IPS-20b (cell line): ENCODE results near the gene CCDC83.

Experiments used
- H3K27ac ChIP-seq: one replicate; pipeline ENCODE4 v1.5.1; 2013; ENCODE audit warnings: low read length
- H3K27me3 ChIP-seq: 2 replicates; pipeline ENCODE4 v1.6.1; 2013; ENCODE audit warnings: mild to moderate bottlenecking, low read length, inconsistent platforms; ENCODE audit not compliant: insufficient read depth
- H3K36me3 ChIP-seq: 2 replicates; pipeline ENCODE4 v1.6.1; 2013; ENCODE audit warnings: low read depth, mild to moderate bottlenecking, inconsistent platforms, low read length, moderate library complexity; ENCODE audit not compliant: insufficient read depth
- H3K4me1 ChIP-seq: 2 replicates; pipeline ENCODE4 v1.6.1; 2013; ENCODE audit warnings: mild to moderate bottlenecking, control low read depth, inconsistent platforms, low read length, moderate library complexity; ENCODE audit not compliant: insufficient read depth
- H3K4me3 ChIP-seq: 2 replicates; pipeline ENCODE4 v1.5.1; 2013; ENCODE audit warnings: mild to moderate bottlenecking, low read length, inconsistent platforms
- H3K9ac ChIP-seq: 2 replicates; pipeline ENCODE4 v1.6.1; 2013; ENCODE audit warnings: low read depth, mild to moderate bottlenecking, inconsistent platforms, low read length, moderate library complexity
- H3K9me3 ChIP-seq: 2 replicates; pipeline ENCODE4 v1.6.1; 2013; ENCODE audit warnings: mild to moderate bottlenecking, low read depth, low read length, inconsistent platforms; ENCODE audit not compliant: insufficient read depth

Gene CCDC83

GRCh38 chr11:85893395-85893794 lies 38.2 kb downstream of the CCDC83 start:
- Histone ChIP-seq H3K4me3 (no peak overlapping the region), H3K27me3 (no peaks in the 10 kb centered on the region), H3K4me1 (peaks cover 13% of the 10 kb centered on the region; the same call in 1 of the 2 replicates), H3K9ac (no peak overlapping the region), H3K36me3 (no peaks in the 10 kb centered on the region), H3K9me3 (no peaks in the 10 kb centered on the region), H3K27ac (no peak overlapping the region)

- H3K36me3 ChIP-seq = no peaks in the 10 kb centered on the region
Measured at GRCh38 chr11:85896876-85897275, 41.7 kb downstream of the CCDC83 start.

GRCh38 chr11:85898456-85898855 lies 43.3 kb downstream of the CCDC83 start:
- Histone ChIP-seq H3K36me3 (no peaks in the 10 kb centered on the region), H3K9me3 (no peaks in the 10 kb centered on the region), H3K27ac (no peak overlapping the region), H3K27me3 (no peaks in the 10 kb centered on the region), H3K4me1 (no peaks in the 10 kb centered on the region), H3K4me3 (no peak overlapping the region), H3K9ac (no peak overlapping the region)

More at GRCh38 chr11:85896876-85897275, 41.7 kb downstream of the CCDC83 start:
- Histone ChIP-seq H3K4me1 (0 out of 2 replicates have a peak, but pooled peaks cover 5% of the 10 kb centered on the region), H3K9ac (no peak overlapping the region), H3K4me3 (no peak overlapping the region), H3K27me3 (no peaks in the 10 kb centered on the region), H3K27ac (no peak overlapping the region), H3K9me3 (no peaks in the 10 kb centered on the region)

- Histone ChIP-seq H3K4me1 (no peaks in the 10 kb centered on the region), H3K9me3 (no peaks in the 10 kb centered on the region), H3K27ac (no peak overlapping the region), H3K36me3 (no peaks in the 10 kb centered on the region), H3K9ac (no peak overlapping the region), H3K27me3 (no peaks in the 10 kb centered on the region), H3K4me3 (no peak overlapping the region)
Measured at GRCh38 chr11:85902353-85902752, 47.2 kb downstream of the CCDC83 start.

GRCh38 chr11:85903406-85903805 lies 48.2 kb downstream of the CCDC83 start:
- Histone ChIP-seq H3K27ac (no peak overlapping the region), H3K9me3 (no peaks in the 10 kb centered on the region), H3K9ac (no peak overlapping the region), H3K4me3 (no peak overlapping the region), H3K27me3 (no peaks in the 10 kb centered on the region), H3K36me3 (no peaks in the 10 kb centered on the region), H3K4me1 (no peaks in the 10 kb centered on the region)

GRCh38 chr11:85903811-85904210 lies 48.6 kb downstream of the CCDC83 start:
- Histone ChIP-seq H3K4me1 (no peaks in the 10 kb centered on the region), H3K4me3 (no peak overlapping the region), H3K27ac (no peak overlapping the region), H3K9me3 (no peaks in the 10 kb centered on the region), H3K36me3 (no peaks in the 10 kb centered on the region), H3K9ac (no peak overlapping the region), H3K27me3 (no peaks in the 10 kb centered on the region)

GRCh38 chr11:85912414-85912813 lies 57.2 kb downstream of the CCDC83 start:
- no peak overlapping the region for H3K9ac ChIP-seq
- no peaks in the 10 kb centered on the region for H3K36me3 ChIP-seq
- H3K27ac ChIP-seq = no peak overlapping the region
- no peaks in the 10 kb centered on the region for H3K4me1 ChIP-seq
- H3K9me3 ChIP-seq = peaks cover 6% of the 10 kb centered on the region; the same call in 1 of the 2 replicates
- H3K27me3 ChIP-seq = no peaks in the 10 kb centered on the region
- H3K4me3 ChIP-seq = no peak overlapping the region

GRCh38 chr11:85913513-85913912 lies 58.3 kb downstream of the CCDC83 start:
- H3K27ac ChIP-seq = no peak overlapping the region

GRCh38 chr11:85914425-85914824 lies 59.2 kb downstream of the CCDC83 start:
- no peak overlapping the region for H3K4me3 ChIP-seq
- no peak overlapping the region for H3K9ac ChIP-seq
- H3K36me3 ChIP-seq = no peaks in the 10 kb centered on the region
- H3K4me1 ChIP-seq = peaks cover 12% of the 10 kb centered on the region; the same call in 1 of the 2 replicates
- peaks cover 6% of the 10 kb centered on the region; the same call in 1 of the 2 replicates for H3K9me3 ChIP-seq
- H3K27me3 ChIP-seq = no peaks in the 10 kb centered on the region
- no peak overlapping the region for H3K27ac ChIP-seq

More at GRCh38 chr11:85913513-85913912, 58.3 kb downstream of the CCDC83 start:
- Histone ChIP-seq H3K9ac (no peak overlapping the region), H3K36me3 (no peaks in the 10 kb centered on the region), H3K9me3 (peaks cover 6% of the 10 kb centered on the region; the same call in 1 of the 2 replicates), H3K4me1 (0 out of 2 replicates have a peak, but pooled peaks cover 2% of the 10 kb centered on the region), H3K27me3 (no peaks in the 10 kb centered on the region), H3K4me3 (no peak overlapping the region)

- no peaks in the 10 kb centered on the region for H3K27me3 ChIP-seq
- no peak overlapping the region; the same call in 1 of the 2 replicates for H3K9ac ChIP-seq
- H3K9me3 ChIP-seq = peaks cover 6% of the 10 kb centered on the region; the same call in 1 of the 2 replicates
- peaks cover 15% of the 10 kb centered on the region; the same call in 1 of the 2 replicates for H3K4me1 ChIP-seq
- H3K4me3 ChIP-seq = no peak overlapping the region
- H3K36me3 ChIP-seq = no peaks in the 10 kb centered on the region
- H3K27ac ChIP-seq = no peak overlapping the region
Measured at GRCh38 chr11:85918910-85919794, 64.0 kb downstream of the CCDC83 start.

- H3K9me3 ChIP-seq = no peaks in the 10 kb centered on the region
- peaks cover 15% of the 10 kb centered on the region; the same call in 1 of the 2 replicates for H3K4me1 ChIP-seq
- H3K9ac ChIP-seq = no peak overlapping the region
- H3K4me3 ChIP-seq = no peak overlapping the region
- no peak overlapping the region for H3K27ac ChIP-seq
- H3K27me3 ChIP-seq = no peaks in the 10 kb centered on the region
- no peaks in the 10 kb centered on the region for H3K36me3 ChIP-seq
Measured at GRCh38 chr11:85922367-85922766, 67.2 kb downstream of the CCDC83 start.

- Histone ChIP-seq H3K36me3 (no peaks in the 10 kb centered on the region), H3K27ac (no peak overlapping the region), H3K27me3 (no peaks in the 10 kb centered on the region), H3K9me3 (no peaks in the 10 kb centered on the region), H3K4me3 (no peak overlapping the region), H3K4me1 (peaks cover 14% of the 10 kb centered on the region; the same call in 1 of the 2 replicates), H3K9ac (no peak overlapping the region)
Measured at GRCh38 chr11:85923455-85923854, 68.3 kb downstream of the CCDC83 start.
